Skeletal muscle cell (primary cell): ENCODE results near the gene NUP43.
"Not testable (repeated sequence)": the region's sequence is repeated elsewhere in the genome, so short reads cannot be mapped to it uniquely, and the experiment has no call there.

Experiments used
- DNase-seq: peaks from one replicate; pipeline ENCODE4 v3.0.0-alpha.2; 2010; ENCODE audit warnings: low read depth
- H3K4me3 ChIP-seq: 2 replicates; pipeline ENCODE4 v1.5.1; 2011; ENCODE audit warnings: low read depth, mild to moderate bottlenecking, control low read depth, low read length, moderate library complexity

NUP43 gene, protein sequence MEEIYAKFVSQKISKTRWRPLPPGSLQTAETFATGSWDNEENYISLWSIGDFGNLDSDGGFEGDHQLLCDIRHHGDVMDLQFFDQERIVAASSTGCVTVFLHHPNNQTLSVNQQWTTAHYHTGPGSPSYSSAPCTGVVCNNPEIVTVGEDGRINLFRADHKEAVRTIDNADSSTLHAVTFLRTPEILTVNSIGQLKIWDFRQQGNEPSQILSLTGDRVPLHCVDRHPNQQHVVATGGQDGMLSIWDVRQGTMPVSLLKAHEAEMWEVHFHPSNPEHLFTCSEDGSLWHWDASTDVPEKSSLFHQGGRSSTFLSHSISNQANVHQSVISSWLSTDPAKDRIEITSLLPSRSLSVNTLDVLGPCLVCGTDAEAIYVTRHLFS

GRCh38 chr6:149746147-149746946 is at the start of gene NUP43:
NUP43 (minus strand) TSS chr6:149746529; CDS start chr6:149746495, 34 bp downstream.
- DNase-seq = peak; percentile 82
- peak within 1 kb of the TSS; percentile 94 for H3K4me3 ChIP-seq

DNA sequence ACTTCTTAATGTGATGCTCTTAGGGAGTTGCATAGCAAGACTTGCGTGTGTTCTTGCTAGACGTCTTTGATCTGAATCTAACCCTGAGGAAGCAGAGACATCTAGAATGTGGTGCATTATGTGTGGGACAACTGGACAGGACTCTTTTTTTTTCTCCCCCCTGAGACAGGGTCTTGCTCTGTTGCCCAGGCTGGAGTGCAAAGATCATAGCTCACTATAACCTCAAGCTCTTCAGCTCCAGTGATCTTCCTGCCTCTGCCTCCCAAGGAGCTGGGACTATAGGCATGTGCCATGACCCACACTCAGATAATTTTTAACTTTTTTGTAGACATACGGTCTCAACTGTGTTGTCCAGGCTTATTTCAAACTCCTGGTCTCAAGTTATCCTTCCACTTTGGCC is 37.2 kb upstream of the NUP43 start:
- DNase-seq = no peak
- no peak overlapping the region for H3K4me3 ChIP-seq

DNA sequence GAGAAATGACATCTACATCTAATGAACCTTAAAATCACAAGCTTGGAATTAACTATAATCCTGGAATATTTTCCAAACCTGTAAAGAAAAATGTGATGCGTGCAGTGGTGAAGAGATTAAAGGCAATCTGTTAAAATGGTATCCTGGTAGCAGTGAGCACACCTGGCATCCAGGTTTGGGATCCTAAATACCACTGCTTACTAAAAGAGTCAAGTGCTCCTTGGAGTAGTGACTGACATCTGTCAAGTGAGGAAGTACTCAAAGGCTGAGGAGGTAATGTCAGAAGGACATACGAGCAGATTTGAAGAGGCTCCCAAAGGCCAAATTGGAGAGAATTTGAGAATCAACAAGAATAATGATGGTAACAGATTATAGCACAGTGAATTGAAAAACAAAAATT is 36.0 kb upstream of the NUP43 start:
- H3K4me3 ChIP-seq = no peak overlapping the region
- DNase-seq = no peak

DNA sequence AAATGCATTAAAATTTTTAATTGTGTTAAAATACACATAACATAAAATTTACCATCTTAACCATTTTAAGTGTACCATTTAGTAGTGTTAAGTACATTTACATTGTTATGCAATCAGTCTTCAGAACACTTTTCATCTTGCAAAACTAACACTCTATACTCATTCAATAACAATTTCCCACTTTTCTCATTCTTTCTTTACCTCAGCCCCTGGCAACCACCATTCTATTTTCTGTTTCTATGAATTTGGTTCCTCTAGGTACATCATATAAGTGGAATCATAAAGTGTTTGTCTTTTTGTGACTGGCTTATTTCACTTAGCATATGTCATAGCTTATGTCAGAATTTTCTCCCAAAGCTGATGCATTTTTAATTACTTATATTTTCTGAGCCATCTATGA is 35.4 kb upstream of the NUP43 start:
- DNase-seq = no peak
- H3K4me3 ChIP-seq = no peak overlapping the region

GRCh38 chr6:149779644-149779963 is 33.3 kb upstream of the NUP43 start:
- no peak overlapping the region for H3K4me3 ChIP-seq
- no peak for DNase-seq

DNA sequence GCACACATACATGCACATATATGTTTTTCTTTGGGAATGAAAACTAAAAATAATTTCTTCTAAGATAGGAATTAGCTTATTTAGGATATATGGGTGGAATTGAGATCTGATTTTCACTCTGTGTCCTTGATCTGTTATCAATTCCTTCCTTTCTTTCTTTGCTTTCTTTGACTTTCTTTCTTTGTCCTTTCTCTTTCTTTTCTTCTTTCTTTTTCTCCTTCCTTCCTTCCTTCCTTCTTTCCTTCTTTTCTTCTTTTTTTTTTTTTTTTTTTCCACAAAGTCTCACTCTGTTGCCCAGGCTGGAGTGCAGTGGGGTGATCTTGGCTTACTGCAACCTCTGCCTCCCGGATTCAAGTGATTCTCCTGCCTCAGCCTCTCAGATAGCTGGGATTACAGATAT is 31.3 kb upstream of the NUP43 start:
- no peak overlapping the region for H3K4me3 ChIP-seq
- no peak for DNase-seq

- H3K4me3 ChIP-seq = no peak overlapping the region
- no peak for DNase-seq
These were observed 25.6 kb upstream of the NUP43 start for GRCh38 chr6:149771925-149772324.

- no peak for DNase-seq
These were observed 24.9 kb upstream of the NUP43 start for GRCh38 chr6:149771185-149771584.

GRCh38 chr6:149769676-149770075 is 23.3 kb upstream of the NUP43 start:
- no peak for DNase-seq

More at GRCh38 chr6:149771185-149771584, 24.9 kb upstream of the NUP43 start:
- no peak overlapping the region for H3K4me3 ChIP-seq

GRCh38 chr6:149766156-149766769 is 19.9 kb upstream of the NUP43 start:
- no peak overlapping the region for H3K4me3 ChIP-seq
- peak; percentile 70 for DNase-seq

More at GRCh38 chr6:149769676-149770075, 23.3 kb upstream of the NUP43 start:
- no peak overlapping the region for H3K4me3 ChIP-seq

DNA sequence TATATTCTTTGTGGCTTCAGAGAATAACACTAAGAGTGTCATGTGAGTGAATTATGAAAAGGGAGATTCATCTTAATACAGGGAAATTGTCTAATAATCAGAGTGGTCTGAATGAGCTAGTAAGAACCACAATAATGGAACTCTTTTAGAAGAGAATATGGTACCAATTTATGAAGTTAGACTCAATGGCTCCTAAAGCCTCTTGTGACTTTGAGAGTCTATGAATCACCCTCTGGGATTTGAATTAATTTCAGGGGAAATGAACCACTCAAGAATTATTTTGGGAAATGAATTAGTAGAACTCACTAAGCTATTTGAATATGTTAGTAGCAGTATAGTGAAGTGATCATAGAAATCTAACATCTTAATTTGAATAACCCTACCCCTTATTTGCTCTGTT is 17.5 kb upstream of the NUP43 start:
- no peak for DNase-seq
- no peak overlapping the region for H3K4me3 ChIP-seq

DNA sequence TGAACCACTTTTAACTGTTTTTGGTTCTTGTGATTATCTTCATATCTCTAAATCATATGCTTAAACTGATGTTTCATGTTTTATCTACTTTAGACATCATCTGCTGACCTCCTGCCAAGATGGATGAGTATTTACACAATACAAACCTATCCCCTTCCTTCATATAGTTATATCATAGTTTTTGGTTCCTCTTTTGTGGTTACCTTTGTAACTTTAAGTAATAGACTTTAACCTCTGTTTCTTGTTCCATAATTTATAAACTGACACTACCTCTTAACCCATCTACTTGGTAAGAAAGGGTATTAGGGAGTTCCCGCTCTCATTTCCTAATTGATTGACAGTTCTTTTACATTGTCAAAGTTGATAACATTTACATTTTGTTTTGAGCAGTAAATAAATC is 15.1 kb upstream of the NUP43 start:
- H3K4me3 ChIP-seq = no peak overlapping the region
- DNase-seq = no peak

DNA sequence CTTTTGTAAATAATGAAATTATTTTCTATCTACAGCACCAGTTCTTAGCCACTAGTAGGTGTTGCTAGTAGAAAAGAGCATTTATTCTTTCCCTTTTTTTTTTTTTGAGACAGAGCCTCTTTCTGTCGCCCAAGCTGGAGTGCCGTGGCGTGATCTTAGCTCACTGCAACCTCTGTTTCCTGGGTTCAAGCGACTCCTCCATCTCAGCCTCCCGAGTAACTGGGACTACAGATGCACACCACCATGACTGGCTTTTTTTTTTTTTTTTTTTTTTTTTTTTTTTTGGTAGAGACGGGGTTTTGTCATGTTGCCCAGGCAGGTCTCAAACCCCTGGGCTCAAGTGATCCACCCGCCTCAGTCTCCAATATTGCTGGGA is 9.9 kb upstream of the NUP43 start:
- DNase-seq = no peak
- H3K4me3 ChIP-seq = no peak overlapping the region

GRCh38 chr6:149755300-149756260 is 9.3 kb upstream of the NUP43 start:
- DNase-seq = no peak
- H3K4me3 ChIP-seq = no peak overlapping the region

- no peak overlapping the region for H3K4me3 ChIP-seq
- DNase-seq = no peak
These were observed 8.2 kb upstream of the NUP43 start for GRCh38 chr6:149754548-149754947.

DNA sequence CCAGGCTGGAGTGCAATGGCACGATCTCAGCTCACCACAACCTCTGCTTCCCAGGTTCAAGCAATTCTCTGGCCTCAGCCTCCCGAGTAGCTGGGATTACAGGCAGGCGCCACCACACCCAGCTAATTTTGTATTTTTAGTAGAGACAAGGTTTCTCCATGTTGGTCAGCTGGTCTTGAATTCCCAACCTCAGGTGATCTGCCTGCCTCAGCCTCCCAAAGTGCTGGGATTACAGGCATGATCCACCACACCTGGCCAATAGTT is 7.0 kb upstream of the NUP43 start:
- DNase-seq, H3K4me3 ChIP-seq: not testable (repeated sequence)

GRCh38 chr6:149752600-149753373 is 6.5 kb upstream of the NUP43 start:
- H3K4me3 ChIP-seq = no peak overlapping the region
- DNase-seq = no peak

GRCh38 chr6:149751920-149752319 is 5.6 kb upstream of the NUP43 start:
- H3K4me3 ChIP-seq, DNase-seq: not testable (repeated sequence)

GRCh38 chr6:149751239-149751638 is 4.9 kb upstream of the NUP43 start:
- DNase-seq = no peak
- no peak overlapping the region for H3K4me3 ChIP-seq
